ENCODE data around the gene MEIS1. TPM values are rescaled to one million over a fixed set of nuclear protein-coding genes. Genes with fewer than 3 reads are reported as not detected.

The MEIS1 gene
- total RNA-seq, 4 donors from 2014 or later: 25.9 to 129 (median 28.8) TPM

DNA sequence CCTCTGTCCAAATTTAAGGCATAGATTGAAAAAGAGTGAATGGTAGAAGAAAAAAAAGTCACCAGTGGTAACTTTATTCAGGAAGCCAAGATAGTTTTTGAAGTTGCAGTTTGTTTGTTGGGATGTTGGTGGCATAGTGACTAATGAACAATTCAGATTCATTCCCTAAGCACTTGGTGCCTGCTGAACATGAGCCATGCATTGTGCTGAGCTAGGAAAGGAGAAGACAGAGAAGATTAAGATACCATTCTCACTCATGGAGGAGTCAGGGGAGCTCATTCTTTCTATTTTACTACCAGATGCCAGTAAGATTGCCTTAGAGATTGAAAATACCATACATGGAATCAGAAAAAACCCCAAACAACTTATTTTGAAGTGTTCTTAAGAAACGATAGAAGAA, 25.1 kb downstream of the MEIS1 start:
- WGBS, 2 donors (ENCODE audit: low coverage in 1 of 2): 50 to 58% methylated on average over 1 of the region's 1 CpG
- Histone ChIP-seq H3K4me1 (peaks cover 2 to 46% (median 15%) of the 10 kb centered on the region in 4 donors), H3K36me3 (no peaks in the 10 kb centered on the region), H3K4me3 (no peak overlapping the region), H3K27me3 (no peaks in the 10 kb centered on the region), H3K27ac (peak overlapping the region in 1 of 4 donors; percentile 7), H3K9me3 (no peaks in the 10 kb centered on the region)
- TF ChIP-seq POLR2A (IDR thresholded peaks at IDR 0.05) (no peak), EP300 (IDR thresholded peaks at IDR 0.05; ENCODE audit: low read depth) (no peak), POLR2AphosphoS5 (IDR thresholded peaks at IDR 0.05) (no peak)
- TF ChIP-seq, protein P1, sequence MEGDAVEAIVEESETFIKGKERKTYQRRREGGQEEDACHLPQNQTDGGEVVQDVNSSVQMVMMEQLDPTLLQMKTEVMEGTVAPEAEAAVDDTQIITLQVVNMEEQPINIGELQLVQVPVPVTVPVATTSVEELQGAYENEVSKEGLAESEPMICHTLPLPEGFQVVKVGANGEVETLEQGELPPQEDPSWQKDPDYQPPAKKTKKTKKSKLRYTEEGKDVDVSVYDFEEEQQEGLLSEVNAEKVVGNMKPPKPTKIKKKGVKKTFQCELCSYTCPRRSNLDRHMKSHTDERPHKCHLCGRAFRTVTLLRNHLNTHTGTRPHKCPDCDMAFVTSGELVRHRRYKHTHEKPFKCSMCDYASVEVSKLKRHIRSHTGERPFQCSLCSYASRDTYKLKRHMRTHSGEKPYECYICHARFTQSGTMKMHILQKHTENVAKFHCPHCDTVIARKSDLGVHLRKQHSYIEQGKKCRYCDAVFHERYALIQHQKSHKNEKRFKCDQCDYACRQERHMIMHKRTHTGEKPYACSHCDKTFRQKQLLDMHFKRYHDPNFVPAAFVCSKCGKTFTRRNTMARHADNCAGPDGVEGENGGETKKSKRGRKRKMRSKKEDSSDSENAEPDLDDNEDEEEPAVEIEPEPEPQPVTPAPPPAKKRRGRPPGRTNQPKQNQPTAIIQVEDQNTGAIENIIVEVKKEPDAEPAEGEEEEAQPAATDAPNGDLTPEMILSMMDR (IDR thresholded peaks at IDR 0.05): no peak
- intact Hi-C loops (cut with DNase I; ENCODE audit: low total_unique reads): no loop called here
- in situ Hi-C loops (cut with MboI; ENCODE audit: low pct_ligation_motif_present in 1 of 4, low pct_unique_long_range_greater_than_20kb in 1 of 4, low sequenced_read_pairs in 3 of 4): no loop called here
- DNase-seq: no peak

DNA sequence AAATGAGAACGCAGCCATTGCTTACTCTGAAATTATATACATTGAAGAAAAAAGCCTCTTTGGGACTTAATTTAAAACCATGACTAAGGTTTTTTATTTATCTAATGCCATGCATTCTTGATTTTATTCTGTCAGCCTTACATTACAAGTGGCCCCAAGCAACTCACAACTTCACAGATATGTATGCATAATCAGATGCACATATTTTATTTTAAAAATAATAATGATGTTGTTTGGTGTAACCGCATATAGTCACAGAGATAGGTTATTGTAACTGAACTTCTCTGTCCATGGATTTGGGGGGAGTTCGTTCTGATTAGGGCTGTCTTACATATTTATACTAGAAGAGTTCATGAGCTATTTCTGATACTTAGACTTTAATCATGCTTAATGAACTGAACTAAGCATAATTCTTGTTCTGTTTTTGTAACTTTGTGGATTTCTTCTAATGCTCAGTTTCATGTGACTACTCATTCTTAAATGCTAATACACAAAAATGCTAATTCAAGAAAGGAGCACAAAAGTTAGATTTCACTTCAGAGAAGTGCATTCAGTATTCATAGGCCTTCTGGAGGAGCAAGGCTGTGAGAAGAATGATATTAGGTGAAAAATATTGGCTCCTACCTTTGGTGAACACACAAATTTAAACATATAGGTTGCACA, 26.2 kb downstream of the MEIS1 start:
- in situ Hi-C loops (cut with MboI; ENCODE audit: low pct_ligation_motif_present in 1 of 4, low pct_unique_long_range_greater_than_20kb in 1 of 4, low sequenced_read_pairs in 3 of 4) (no loop called here), intact Hi-C loops (cut with DNase I; ENCODE audit: low total_unique reads) (no loop called here)
- H3K27me3 ChIP-seq: no peaks in the 10 kb centered on the region
- TF ChIP-seq, protein P1 (IDR thresholded peaks at IDR 0.05): no peak
- TF ChIP-seq POLR2AphosphoS5 (IDR thresholded peaks at IDR 0.05) (no peak), EP300 (IDR thresholded peaks at IDR 0.05; ENCODE audit: low read depth) (no peak), POLR2A (IDR thresholded peaks at IDR 0.05) (no peak)
- H3K9me3 ChIP-seq: no peaks in the 10 kb centered on the region
- 65 to 76% methylated on average over 3 of the region's 3 CpGs for WGBS, 2 donors (ENCODE audit: low coverage in 1 of 2)
- H3K4me1 ChIP-seq: peaks cover 4 to 46% (median 18%) of the 10 kb centered on the region in 4 donors
- no peak overlapping the region for H3K27ac ChIP-seq
- no peaks in the 10 kb centered on the region for H3K36me3 ChIP-seq
- H3K4me3 ChIP-seq: no peak overlapping the region
- no peak for DNase-seq

DNA sequence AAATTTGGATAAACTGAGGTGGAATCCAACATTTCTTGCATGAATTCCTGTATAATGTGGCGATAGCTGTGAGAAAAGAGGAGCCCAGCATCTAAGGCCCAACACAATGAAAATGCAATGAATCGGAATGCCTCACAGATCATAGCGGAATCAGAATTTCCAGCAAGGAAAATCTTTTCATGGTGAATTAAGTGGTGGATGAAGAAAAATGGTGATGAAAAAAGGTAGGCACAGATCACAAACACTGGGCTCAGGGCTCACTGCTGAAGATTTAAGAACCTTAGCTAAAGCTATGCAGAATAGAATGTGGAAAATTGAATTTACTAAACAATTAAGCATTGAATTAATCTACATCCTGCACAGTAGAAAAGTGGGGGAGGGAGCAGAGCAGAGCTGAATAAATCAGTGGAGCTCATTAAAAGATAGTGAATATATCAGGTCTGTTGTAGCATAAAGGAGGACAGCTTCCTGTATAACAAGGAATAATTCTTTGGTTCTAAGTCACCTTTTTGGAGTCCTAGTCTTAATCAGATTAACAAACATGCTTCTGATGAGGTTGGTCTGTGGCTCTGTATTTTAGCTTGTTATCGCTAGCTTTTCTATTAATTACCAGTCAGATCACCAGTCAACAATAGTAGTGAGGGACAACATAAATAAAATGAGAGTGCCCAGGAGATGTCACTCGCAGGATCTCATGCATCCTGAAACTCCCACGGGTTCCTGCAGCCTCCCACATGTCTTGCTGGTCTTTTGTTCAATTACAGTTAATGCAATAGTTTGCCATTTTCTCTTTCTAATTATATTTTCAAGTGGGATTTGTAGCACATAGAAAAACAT, 27.0 kb downstream of the MEIS1 start:
- no peak overlapping the region for H3K4me3 ChIP-seq
- H3K36me3 ChIP-seq: no peaks in the 10 kb centered on the region
- TF ChIP-seq EP300 (IDR thresholded peaks at IDR 0.05; ENCODE audit: low read depth) (no peak), POLR2AphosphoS5 (IDR thresholded peaks at IDR 0.05) (no peak), POLR2A (IDR thresholded peaks at IDR 0.05) (no peak)
- TF ChIP-seq, protein P1 (IDR thresholded peaks at IDR 0.05): no peak
- no peaks in the 10 kb centered on the region for H3K9me3 ChIP-seq
- H3K27ac ChIP-seq: peak overlapping the region in 1 of 4 donors; percentile 9
- peaks cover 6 to 54% (median 21%) of the 10 kb centered on the region in 4 donors for H3K4me1 ChIP-seq
- in situ Hi-C loops (cut with MboI; ENCODE audit: low pct_ligation_motif_present in 1 of 4, low pct_unique_long_range_greater_than_20kb in 1 of 4, low sequenced_read_pairs in 3 of 4) (no loop called here), intact Hi-C loops (cut with DNase I; ENCODE audit: low total_unique reads) (no loop called here)
- H3K27me3 ChIP-seq: no peaks in the 10 kb centered on the region
- DNase-seq: no peak
- WGBS, 2 donors (ENCODE audit: low coverage in 1 of 2): 70 to 72% methylated on average over 2 to 6 of the region's 6 CpGs

DNA sequence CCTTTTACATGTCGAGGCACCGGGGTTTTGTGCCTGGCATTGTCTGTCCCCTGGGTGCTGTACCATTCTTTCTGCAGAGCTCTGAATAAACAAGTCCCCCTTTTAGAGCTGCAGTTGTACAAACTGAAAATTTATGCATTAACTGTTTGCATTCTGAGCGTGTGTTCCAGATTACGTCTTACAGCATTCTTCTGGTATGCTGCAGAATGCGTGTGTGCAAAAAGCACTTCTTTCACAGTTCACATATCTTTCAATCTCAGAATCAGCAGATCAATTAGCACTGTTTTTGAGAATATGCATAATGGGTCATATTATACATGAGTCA, 27.5 kb downstream of the MEIS1 start:
- TF ChIP-seq, protein P1 (IDR thresholded peaks at IDR 0.05): no peak
- TF ChIP-seq POLR2AphosphoS5 (IDR thresholded peaks at IDR 0.05): no peak
- TF ChIP-seq POLR2A (IDR thresholded peaks at IDR 0.05): no peak
- no peak for TF ChIP-seq EP300 (IDR thresholded peaks at IDR 0.05; ENCODE audit: low read depth)
- Histone ChIP-seq H3K27me3 (no peaks in the 10 kb centered on the region), H3K36me3 (no peaks in the 10 kb centered on the region), H3K9me3 (no peaks in the 10 kb centered on the region), H3K4me3 (no peak overlapping the region), H3K4me1 (peaks cover 6 to 59% (median 21%) of the 10 kb centered on the region in 4 donors), H3K27ac (peak overlapping the region in 2 of 4 donors; percentile 9 to 30)
- WGBS, 2 donors (ENCODE audit: low coverage in 1 of 2): 57 to 87% methylated on average over 5 of the region's 5 CpGs
- in situ Hi-C loops (cut with MboI; ENCODE audit: low pct_ligation_motif_present in 1 of 4, low pct_unique_long_range_greater_than_20kb in 1 of 4, low sequenced_read_pairs in 3 of 4) (no loop called here), intact Hi-C loops (cut with DNase I; ENCODE audit: low total_unique reads) (no loop called here)
- no peak for DNase-seq

Data from transverse colon (tissue), 4 donors.